Smooth muscle cell (in vitro differentiated cells): ENCODE data around the gene SUCNR1. TPM values are rescaled to one million over a fixed set of nuclear protein-coding genes. Genes with fewer than 3 reads are reported as not detected.

Source experiments
- DNase-seq: peaks from one replicate; lab custom pipeline; 2025; ENCODE audit not compliant: unreplicated experiment; lab: John Stamatoyannopoulos, UW
- H2AFZ ChIP-seq: fragments of 200-600 bp; sonication (generic); 2 replicates; pipeline ENCODE4 v1.6.0; 2016; ENCODE audit warnings: antibody characterized with exemption, low read depth, mild to moderate bottlenecking
- H3F3A ChIP-seq: fragments of 200-600 bp; sonication (generic); 2 replicates; pipeline ENCODE4 v1.6.0; 2017; ENCODE audit warnings: antibody characterized with exemption, low read depth
- H3K27ac ChIP-seq: fragments of 200-600 bp; sonication (generic); 2 replicates; pipeline ENCODE4 v1.5.1; 2016; ENCODE audit warnings: low read depth, mild to moderate bottlenecking
- H3K27me3 ChIP-seq: fragments of 200-600 bp; sonication (generic); 2 replicates; pipeline ENCODE4 v1.6.1; 2016; ENCODE audit warnings: low read depth, mild to moderate bottlenecking
- H3K36me3 ChIP-seq: fragments of 200-600 bp; sonication (generic); 2 replicates; pipeline ENCODE4 v1.5.1; 2016; ENCODE audit warnings: low read depth
- H3K4me1 ChIP-seq: fragments of 200-600 bp; sonication (generic); 2 replicates; pipeline ENCODE4 v1.5.1; 2016; ENCODE audit warnings: low read depth
- H3K4me2 ChIP-seq: fragments of 200-600 bp; sonication (generic); 2 replicates; pipeline ENCODE4 v1.6.0; 2016; ENCODE audit warnings: mild to moderate bottlenecking
- H3K4me3 ChIP-seq: fragments of 200-600 bp; sonication (generic); 2 replicates; pipeline ENCODE4 v1.5.1; 2016; ENCODE audit warnings: mild to moderate bottlenecking
- H3K79me2 ChIP-seq: fragments of 200-600 bp; sonication (generic); 2 replicates; pipeline ENCODE4 v1.6.0; 2016; ENCODE audit warnings: low read depth, mild to moderate bottlenecking
- H3K9ac ChIP-seq: fragments of 200-600 bp; sonication (generic); 2 replicates; pipeline ENCODE4 v1.6.0; 2016; ENCODE audit warnings: low read depth
- H3K9me3 ChIP-seq: fragments of 200-600 bp; sonication (generic); replicated peaks from 2 replicates; pipeline ENCODE4 v1.5.1; 2016; ENCODE audit warnings: low read depth
- H4K20me1 ChIP-seq: fragments of 200-600 bp; sonication (generic); 2 replicates; pipeline ENCODE4 v1.6.0; 2016; ENCODE audit warnings: low read depth
- WGBS: methylation state at CpG from one replicate; pipeline ENCODE4 v1.1.7; 2016; ENCODE audit warnings: low lambda C conversion rate; 5-methylcytosine and 5-hydroxymethylcytosine counted together
- polyA plus RNA-seq: library from polyadenylated mRNA; unstranded; fragments of >200 nt; fragmentation: Nextera tagmentation; extraction: Ambion mirVana; gene quantifications from 2 replicates; pipeline ENCODE4 v1.2.1, GENCODE V29; 2016
- total RNA-seq: library from RNA; depleted of rRNA; stranded (reverse); fragments of >200 nt; gene quantifications from 2 replicates; pipeline ENCODE4 v1.2.3, GENCODE V29; 2014
- TF ChIP-seq, protein P1 (sequence below): fragments of 200-600 bp; sonication (generic); IDR thresholded peaks from 2 replicates; pipeline ENCODE4 v1.5.1; 2017; ENCODE audit warnings: borderline replicate concordance, mild to moderate bottlenecking, antibody characterized with exemption; ENCODE audit not compliant: insufficient read depth, poor library complexity, severe bottlenecking

The SUCNR1 gene
- total and polyA plus RNA-seq, 2 experiments from 2014 or later = not detected

- no peaks in the 10 kb centered on the region for H3F3A ChIP-seq
- no peak overlapping the region for H2AFZ ChIP-seq
- WGBS = 66% methylated on average over 2 of the region's 2 CpGs
- H3K9ac ChIP-seq = no peak overlapping the region
- H3K4me2 ChIP-seq = no peak overlapping the region
- no peaks in the 10 kb centered on the region for H3K27me3 ChIP-seq
- H4K20me1 ChIP-seq = no peaks in the 10 kb centered on the region
- H3K4me3 ChIP-seq = no peak overlapping the region
- TF ChIP-seq, protein P1, sequence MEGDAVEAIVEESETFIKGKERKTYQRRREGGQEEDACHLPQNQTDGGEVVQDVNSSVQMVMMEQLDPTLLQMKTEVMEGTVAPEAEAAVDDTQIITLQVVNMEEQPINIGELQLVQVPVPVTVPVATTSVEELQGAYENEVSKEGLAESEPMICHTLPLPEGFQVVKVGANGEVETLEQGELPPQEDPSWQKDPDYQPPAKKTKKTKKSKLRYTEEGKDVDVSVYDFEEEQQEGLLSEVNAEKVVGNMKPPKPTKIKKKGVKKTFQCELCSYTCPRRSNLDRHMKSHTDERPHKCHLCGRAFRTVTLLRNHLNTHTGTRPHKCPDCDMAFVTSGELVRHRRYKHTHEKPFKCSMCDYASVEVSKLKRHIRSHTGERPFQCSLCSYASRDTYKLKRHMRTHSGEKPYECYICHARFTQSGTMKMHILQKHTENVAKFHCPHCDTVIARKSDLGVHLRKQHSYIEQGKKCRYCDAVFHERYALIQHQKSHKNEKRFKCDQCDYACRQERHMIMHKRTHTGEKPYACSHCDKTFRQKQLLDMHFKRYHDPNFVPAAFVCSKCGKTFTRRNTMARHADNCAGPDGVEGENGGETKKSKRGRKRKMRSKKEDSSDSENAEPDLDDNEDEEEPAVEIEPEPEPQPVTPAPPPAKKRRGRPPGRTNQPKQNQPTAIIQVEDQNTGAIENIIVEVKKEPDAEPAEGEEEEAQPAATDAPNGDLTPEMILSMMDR = no peak
- H3K36me3 ChIP-seq = no peaks in the 10 kb centered on the region
- peaks cover 3% of the 10 kb centered on the region for H3K4me1 ChIP-seq
- no peak for DNase-seq
- no peak overlapping the region for H3K27ac ChIP-seq
- no peaks in the 10 kb centered on the region for H3K9me3 ChIP-seq
- no peaks in the 10 kb centered on the region for H3K79me2 ChIP-seq
These were observed 9.8 kb upstream of the SUCNR1 start for GRCh38 chr3:151863611-151864010.

GRCh38 chr3:151864423-151865101, 8.9 kb upstream of the SUCNR1 start:
- Histone ChIP-seq H3K4me2 (peak overlapping the region; percentile 44), H3K4me1 (peaks cover 9% of the 10 kb centered on the region), H3K27me3 (no peaks in the 10 kb centered on the region), H3F3A (no peaks in the 10 kb centered on the region), H3K9me3 (no peaks in the 10 kb centered on the region), H3K36me3 (no peaks in the 10 kb centered on the region), H3K27ac (no peak overlapping the region), H3K9ac (no peak overlapping the region), H3K4me3 (no peak overlapping the region), H3K79me2 (no peaks in the 10 kb centered on the region), H4K20me1 (no peaks in the 10 kb centered on the region), H2AFZ (no peak overlapping the region)
- TF ChIP-seq, protein P1 = no peak
- WGBS = 34% methylated on average over 4 of the region's 4 CpGs
- DNase-seq = no peak

DNA sequence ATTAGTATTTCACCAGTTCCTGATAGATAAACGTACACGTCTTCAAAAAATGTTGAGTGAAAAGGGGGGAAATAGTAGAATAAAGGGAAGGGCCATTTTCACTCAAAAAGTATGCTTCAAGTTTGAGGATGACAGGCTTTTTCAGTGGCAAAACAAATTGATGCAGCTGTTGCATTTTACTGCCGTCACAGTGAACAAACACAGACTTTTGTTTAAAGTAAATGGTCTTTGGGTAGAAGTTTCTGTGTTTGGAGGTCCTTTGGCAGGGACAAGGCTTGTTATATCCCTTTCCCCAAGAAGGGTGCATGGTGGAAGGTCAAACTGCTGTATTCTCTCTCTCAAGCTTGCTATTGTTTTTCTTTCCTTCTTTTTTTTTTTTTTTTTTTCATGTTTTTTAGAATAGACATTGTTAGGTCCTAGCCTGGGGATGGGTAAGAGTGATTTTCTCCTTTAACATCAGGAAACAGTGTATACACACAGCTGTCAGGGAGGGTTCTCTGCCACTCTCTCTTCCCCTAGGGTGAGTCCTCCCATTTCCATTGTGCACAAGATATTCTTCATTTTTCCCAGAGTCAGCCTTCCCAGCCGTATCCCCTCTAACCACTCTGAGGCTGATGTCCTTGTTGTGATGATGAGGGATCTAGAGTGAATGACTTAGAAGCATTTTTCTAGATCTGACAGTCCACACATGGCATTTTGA, 6.6 kb upstream of the SUCNR1 start:
- H2AFZ ChIP-seq = peak overlapping the region; percentile 80
- H3K27ac ChIP-seq = no peak overlapping the region
- TF ChIP-seq, protein P1 = no peak
- H3K4me3 ChIP-seq = no peak overlapping the region
- 36% methylated on average over 4 of the region's 4 CpGs for WGBS
- H4K20me1 ChIP-seq = no peaks in the 10 kb centered on the region
- H3K9me3 ChIP-seq = no peaks in the 10 kb centered on the region
- H3K4me2 ChIP-seq = peak overlapping the region; percentile 5
- no peaks in the 10 kb centered on the region for H3K79me2 ChIP-seq
- no peak overlapping the region for H3K9ac ChIP-seq
- DNase-seq = no peak
- peaks cover 9% of the 10 kb centered on the region for H3K4me1 ChIP-seq
- no peaks in the 10 kb centered on the region for H3K36me3 ChIP-seq
- no peaks in the 10 kb centered on the region for H3K27me3 ChIP-seq
- peaks cover 4% of the 10 kb centered on the region for H3F3A ChIP-seq
